HG03103 (cell line): ENCODE measurements around the gene UACA.
"Not testable (repeated sequence)": the region's sequence is repeated elsewhere in the genome, so short reads cannot be mapped to it uniquely, and the experiment has no call there.

Experiments
- ATAC-seq: cut with Tn5 transposase; IDR thresholded peaks from one replicate; pipeline ENCODE4 v1.9.1; 2021; ENCODE audit warnings: low read depth; ENCODE audit not compliant: unreplicated experiment

Gene UACA

DNA sequence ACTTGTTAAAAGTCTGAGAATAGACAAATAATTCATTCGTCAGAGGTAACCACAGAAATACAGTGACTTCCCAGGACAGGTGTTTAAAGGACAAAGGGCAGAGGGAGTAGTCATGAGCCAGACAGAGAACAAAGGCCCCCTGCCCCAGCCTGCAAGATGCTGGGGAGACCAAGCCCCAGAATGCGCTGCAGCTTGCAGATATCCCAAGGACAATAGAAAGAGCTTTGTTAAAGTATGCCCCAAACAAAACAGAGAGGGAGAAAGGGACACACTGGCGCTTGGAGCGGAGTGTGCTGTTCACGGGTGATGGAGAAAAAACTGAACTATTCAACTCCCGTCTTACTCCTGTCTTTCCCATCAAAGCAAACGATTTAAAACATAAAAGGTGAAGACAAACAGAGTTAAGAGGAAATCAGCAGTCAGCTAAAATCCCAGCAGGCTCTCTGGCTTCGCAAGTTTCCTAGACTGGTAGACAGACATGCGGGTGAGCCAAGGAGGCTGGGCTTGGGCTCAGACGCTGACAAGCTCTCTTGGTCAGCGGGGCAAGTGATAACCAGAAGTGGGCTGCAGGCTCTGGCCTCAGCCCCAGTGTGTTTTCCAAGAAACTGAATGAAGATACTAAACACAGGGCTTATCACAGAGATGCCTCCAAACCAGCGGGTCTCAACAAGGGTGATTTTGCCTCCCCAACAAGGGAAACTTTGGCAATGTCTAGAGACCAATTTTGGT, 130.1 kb downstream of the UACA start:
- no peak for ATAC-seq

- ATAC-seq = no peak
These were observed 130.8 kb downstream of the UACA start for GRCh38 chr15:70632491-70633102.

DNA sequence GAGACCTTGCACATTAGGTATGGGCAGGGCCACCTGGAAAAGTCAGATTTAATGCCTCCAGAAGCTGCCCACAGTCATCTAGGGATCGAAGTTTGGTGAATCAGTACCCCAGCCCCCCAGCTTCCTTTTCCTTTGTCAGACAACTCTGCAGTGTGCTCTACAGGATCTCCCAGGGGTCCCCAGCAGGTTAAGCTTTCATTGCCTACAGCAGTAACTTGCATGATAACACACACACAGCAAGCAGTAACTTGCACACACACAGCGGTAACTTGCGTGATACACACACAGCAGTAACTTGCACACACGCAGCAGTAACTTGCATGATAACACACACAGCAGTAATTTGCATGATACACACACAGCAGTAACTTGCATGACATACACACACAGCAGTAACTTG, 131.3 kb downstream of the UACA start:
- ATAC-seq = no peak

DNA sequence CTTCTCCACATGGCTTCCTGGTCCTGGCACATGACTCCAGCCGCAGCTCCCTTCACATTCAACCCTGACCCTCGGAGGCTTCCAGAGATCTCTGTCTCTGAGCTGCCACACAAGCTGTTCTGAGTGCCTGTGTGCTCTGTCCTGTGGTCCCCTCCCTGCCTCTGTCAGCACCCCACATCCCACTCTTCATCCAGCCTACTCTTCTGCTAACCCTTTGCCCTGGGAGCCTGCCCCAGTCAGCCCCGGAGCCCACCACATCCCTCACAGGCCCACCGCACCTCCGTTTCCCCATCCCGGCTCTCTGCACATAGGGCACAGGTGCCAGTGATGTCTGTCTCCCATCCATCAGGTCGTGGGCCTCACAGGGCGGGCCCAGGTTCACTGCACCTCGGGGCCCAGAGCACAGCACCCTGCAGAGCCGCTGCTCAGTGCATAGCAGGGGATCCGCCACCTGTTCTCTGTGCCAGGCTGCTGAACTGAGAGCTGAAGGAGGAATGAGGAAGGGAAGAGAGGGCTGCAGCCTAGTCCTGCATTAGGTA, 133.6 kb downstream of the UACA start:
- no peak for ATAC-seq

GRCh38 chr15:70628549-70628896, 134.8 kb downstream of the UACA start:
- no peak for ATAC-seq

DNA sequence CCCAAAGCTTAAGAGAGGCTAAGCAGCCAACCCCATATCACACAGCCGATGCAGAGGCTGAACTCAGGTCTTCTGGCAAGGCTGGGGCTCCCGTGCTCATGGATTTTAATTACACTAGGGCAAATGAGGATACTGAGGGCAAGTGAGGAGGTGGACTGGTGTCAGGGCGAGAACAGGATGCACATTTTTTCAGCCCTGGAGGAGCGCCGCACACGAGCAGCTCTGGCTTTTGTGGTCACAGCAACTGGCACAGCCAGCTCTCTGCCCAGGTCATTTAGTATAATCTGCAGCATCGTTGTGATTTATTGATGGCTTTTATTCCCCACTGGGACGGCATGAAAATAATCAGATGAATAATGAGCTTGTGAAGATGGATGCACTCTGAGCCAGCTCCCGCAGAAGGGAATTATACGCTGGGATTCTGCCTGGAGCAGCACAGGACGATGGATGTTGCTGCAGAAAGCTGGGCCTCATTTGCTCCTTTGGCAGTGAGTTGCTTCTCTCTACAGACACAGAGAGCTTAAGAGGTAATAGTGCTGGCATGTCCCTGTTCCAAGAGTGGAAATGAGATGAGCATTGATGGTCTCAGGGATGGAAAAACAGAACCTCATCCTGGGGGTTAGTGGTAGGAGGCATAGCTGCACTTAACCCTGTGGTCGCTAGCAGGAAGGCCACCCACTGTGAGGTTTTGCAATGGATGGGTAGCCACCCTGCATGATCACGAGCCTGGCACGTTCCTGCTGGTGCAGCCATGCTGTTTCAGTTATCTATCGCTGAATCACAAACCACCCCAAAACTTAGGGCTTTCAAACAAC, 135.4 kb downstream of the UACA start:
- ATAC-seq = no peak

DNA sequence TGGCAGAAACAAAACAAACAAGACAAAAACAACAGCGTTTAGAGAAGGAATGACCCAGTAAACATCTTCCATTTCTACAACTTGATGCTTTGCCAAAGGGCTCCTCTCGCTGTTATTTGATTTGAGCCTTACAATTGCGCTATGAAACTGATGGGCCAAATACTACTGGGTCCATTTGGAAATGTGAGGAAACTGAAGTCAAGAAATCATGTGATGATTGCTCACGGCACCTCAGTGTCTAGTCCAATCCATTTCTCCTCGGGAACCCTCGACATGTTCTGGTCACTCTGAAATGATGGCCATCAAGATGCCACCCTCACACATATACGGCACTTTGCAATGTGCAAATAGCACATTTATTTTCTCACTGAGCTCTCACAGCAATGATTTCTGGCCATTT, 136.0 kb downstream of the UACA start:
- no peak for ATAC-seq

GRCh38 chr15:70625438-70625837, 137.9 kb downstream of the UACA start:
- ATAC-seq = no peak

DNA sequence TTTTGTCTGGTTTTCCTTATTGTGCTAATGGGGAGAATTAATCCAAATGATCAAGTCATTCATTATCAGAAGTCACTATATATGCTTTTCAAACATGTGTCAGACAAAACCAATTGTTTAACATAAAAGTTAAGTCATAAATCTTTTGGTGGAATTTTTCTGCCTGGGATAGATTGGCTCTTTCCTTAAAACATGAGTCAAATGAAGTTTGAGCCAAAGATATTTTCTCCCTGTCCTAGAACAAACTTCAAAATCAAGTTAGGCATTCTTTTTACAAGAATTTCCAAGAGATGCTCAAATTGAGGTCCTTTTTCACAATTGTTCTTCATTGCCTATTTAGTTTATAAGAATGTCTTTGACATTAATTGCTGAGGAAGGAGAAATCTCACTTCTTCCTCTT, 138.3 kb downstream of the UACA start:
- ATAC-seq = no peak

- no peak for ATAC-seq
These were observed 144.4 kb downstream of the UACA start for GRCh38 chr15:70618929-70619328.

DNA sequence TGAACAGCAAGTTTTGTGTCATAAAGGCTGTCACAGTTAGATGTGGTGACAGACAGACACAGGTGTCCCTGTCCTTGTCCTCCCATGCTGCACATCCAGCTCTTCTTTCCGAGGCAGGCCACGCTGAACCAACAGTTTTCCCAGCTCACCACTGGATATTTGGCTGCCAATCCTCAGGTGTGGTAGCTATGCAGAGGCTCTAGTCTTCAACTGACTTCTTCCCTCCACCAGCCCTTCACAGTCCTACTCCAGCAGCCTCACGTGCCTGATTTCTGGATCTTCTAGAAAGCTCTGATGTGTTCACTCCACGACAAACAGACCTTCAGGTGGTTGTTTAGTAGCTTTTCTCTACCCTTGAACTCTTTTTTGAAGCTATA, 145.5 kb downstream of the UACA start:
- ATAC-seq = no peak

DNA sequence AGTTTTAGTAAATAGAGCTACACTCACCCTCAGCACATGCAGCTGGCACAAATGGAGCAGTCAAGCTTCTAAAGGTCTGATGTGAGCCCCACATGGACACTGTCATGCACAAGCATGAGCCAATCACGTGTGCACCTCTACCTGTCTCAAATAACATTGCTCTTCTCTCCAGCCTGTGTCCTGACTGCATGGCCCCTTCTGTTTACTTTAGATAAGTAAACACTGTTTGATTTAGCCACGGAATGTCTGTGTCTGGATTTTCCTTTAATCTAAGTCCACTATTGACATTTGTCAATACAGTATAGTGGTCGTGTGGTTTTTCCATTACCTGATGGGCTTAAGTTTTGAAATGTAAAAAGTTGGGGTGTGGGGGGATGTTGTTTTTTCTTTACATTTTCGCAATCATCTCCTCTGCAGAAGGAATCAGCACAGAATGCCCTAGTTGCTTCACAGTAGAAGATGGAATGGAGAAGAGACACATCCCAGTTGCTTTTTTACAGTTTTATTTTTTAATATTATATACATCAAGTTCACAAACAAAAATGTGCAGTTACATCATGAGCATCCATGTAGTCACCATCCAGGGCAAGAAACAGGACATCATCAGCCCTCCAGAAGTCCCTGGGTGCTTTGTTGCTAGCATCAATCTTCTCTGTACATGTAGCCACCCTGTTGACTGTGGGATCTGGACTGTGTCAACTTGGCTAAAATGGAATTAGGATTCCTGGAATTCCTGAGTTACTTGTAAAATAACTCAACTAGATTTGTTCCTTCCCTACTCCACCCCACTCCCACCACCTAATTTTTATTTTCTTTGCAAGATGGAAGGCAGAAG, 146.1 kb downstream of the UACA start:
- ATAC-seq = no peak

DNA sequence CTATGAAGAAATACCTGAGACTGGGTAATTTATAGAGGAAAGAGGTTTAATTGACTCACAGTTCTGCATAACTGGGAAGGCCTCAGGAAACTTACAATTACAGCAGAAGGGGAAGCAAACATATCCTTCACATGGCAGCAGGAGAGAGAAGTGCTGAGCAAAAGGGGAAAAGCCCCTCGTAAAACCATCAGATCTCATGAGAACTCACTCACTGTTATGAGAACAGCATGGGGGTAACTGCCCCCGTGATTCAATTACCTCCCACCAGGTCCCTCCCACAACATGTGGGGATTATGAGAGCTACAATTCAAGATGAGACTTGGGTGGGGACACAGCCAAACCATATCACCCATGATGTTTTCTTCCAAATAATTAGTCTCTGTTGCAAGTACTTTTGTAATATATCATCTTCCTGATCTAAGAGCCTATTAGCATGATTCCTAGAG, 147.0 kb downstream of the UACA start:
- ATAC-seq = not testable (repeated sequence)

DNA sequence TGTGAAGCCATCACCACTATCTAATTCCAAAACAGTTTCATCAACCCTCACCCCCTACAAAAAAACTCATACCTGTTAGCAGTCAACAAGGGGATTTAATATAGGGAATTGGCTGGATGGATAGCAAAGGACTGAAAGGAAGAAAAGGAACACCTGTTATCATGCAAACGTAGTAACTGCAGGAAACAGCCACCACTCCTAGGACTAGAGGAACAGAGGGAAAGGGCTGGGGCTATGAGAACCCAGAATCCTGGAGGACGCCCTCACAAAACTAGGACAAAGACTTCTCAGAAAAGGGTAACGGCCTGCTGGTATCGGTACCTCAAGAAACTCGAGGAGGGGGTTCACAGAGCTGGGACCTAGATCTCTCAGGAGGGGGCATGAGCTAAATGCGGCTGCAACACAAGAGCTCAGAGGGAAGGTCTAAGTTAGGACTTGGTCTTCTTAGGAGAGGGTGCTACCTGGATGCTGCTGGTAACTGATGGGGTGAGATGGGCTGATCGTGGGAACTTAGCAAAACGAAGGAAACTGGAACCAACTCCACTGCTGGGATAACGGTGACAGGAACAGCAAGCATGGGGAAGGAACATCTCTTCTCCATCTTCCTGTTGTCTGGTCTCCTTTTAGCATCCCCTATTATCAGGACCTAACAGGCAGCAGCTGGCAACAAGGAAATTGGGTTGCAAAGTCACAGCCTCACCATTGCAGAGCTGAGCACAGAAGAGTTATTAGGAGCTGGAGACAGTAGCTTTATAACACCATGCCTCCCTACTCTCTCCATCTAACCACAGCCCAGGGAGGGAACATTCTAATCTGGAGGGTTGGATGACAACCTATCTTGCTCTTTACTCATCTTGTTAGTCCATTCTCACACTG, 147.7 kb downstream of the UACA start:
- ATAC-seq = no peak

- no peak for ATAC-seq
These were observed 149.1 kb downstream of the UACA start for GRCh38 chr15:70614221-70614620.

GRCh38 chr15:70613271-70613670, 150.1 kb downstream of the UACA start:
- no peak for ATAC-seq

- no peak for ATAC-seq
These were observed 152.1 kb downstream of the UACA start for GRCh38 chr15:70611286-70611685.

DNA sequence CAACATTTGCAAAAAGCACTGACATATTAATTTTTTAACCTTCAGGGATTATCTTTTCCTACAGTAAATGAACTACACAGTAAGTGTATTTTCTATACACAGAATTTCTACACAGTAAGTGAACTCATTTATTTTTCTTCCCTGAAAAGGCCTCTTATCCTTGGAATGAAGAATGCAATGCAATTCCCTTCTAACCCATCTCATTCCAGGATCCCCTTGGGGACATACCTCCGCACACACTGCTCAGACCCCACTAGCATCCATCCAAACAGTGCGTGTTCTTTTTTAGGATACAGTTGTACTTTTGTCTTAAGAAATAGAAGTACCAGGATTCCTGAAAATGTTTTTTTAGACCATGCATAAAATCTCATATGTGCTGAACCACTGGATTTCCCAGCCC, 152.8 kb downstream of the UACA start:
- ATAC-seq = no peak

GRCh38 chr15:70609889-70610288, 153.5 kb downstream of the UACA start:
- ATAC-seq = no peak

- no peak for ATAC-seq
These were observed 155.2 kb downstream of the UACA start for GRCh38 chr15:70608144-70608543.
